Measurements from ENCODE around the gene ARHGAP44. TPM values are rescaled to one million over a fixed set of nuclear protein-coding genes. Genes with fewer than 3 reads are reported as not detected.

ARHGAP44 gene
- polyA plus RNA-seq, 3 donors from 2014 or later: 0.13 TPM; not detected in 2

GRCh38 chr17:13024016-13024415, 234.7 kb downstream of the ARHGAP44 start:
- Mint-ChIP-seq H3K36me3 (no peaks in the 10 kb centered on the region), H3K9me3 (peaks cover 0 to 2% (median 0%) of the 10 kb centered on the region in 6 donors), H3K4me3 (no peak overlapping the region), H3K4me1 (peaks cover 4 to 10% of the 10 kb centered on the region in 2 donors), H3K27me3 (ENCODE audit: low read depth in 3 of 3) (peaks cover 4 to 7% (median 5%) of the 10 kb centered on the region in 3 donors), H3K27ac (no peak overlapping the region)
- DNase-seq: no peak

GRCh38 chr17:13024526-13025257, 235.4 kb downstream of the ARHGAP44 start:
- H3K36me3 Mint-ChIP-seq: no peaks in the 10 kb centered on the region
- H3K27ac Mint-ChIP-seq: peak overlapping the region in 1 of 6 donors; percentile 32
- peaks cover 0 to 2% (median 0%) of the 10 kb centered on the region in 6 donors for H3K9me3 Mint-ChIP-seq
- peaks cover 4 to 7% of the 10 kb centered on the region in 2 donors for H3K4me1 Mint-ChIP-seq
- H3K27me3 Mint-ChIP-seq (ENCODE audit: low read depth in 3 of 3): peaks cover 4 to 7% (median 5%) of the 10 kb centered on the region in 3 donors
- peak overlapping the region in 3 of 5 donors; percentile 50 to 61 (median 54) for H3K4me3 Mint-ChIP-seq
- DNase-seq: peak; percentile 58 to 62 (median 60)

- Mint-ChIP-seq H3K27ac (no peak overlapping the region), H3K27me3 (ENCODE audit: low read depth in 3 of 3) (peaks cover 4 to 7% (median 5%) of the 10 kb centered on the region in 3 donors), H3K4me1 (peaks cover 4 to 7% of the 10 kb centered on the region in 2 donors), H3K4me3 (no peak overlapping the region), H3K9me3 (peaks cover 0 to 2% (median 0%) of the 10 kb centered on the region in 6 donors), H3K36me3 (no peaks in the 10 kb centered on the region)
- DNase-seq: no peak
Observed at GRCh38 chr17:13025258-13025627, 235.9 kb downstream of the ARHGAP44 start.

GRCh38 chr17:13025687-13026086, 236.4 kb downstream of the ARHGAP44 start:
- Mint-ChIP-seq H3K36me3 (no peaks in the 10 kb centered on the region), H3K4me3 (no peak overlapping the region), H3K9me3 (peaks cover 0 to 2% (median 0%) of the 10 kb centered on the region in 6 donors), H3K27ac (no peak overlapping the region), H3K4me1 (peaks cover 4 to 7% of the 10 kb centered on the region in 2 donors), H3K27me3 (ENCODE audit: low read depth in 3 of 3) (peaks cover 4 to 7% (median 5%) of the 10 kb centered on the region in 3 donors)
- DNase-seq: no peak

GRCh38 chr17:13027246-13027645, 237.9 kb downstream of the ARHGAP44 start:
- Mint-ChIP-seq H3K4me1 (peaks cover 12 to 17% of the 10 kb centered on the region in 2 donors), H3K27me3 (ENCODE audit: low read depth in 3 of 3) (peaks cover 7% of the 10 kb centered on the region in 3 donors), H3K27ac (no peak overlapping the region), H3K36me3 (no peaks in the 10 kb centered on the region), H3K9me3 (peaks cover 0 to 2% (median 0%) of the 10 kb centered on the region in 6 donors), H3K4me3 (no peak overlapping the region)
- no peak for DNase-seq

GRCh38 chr17:13029340-13029739, 240.0 kb downstream of the ARHGAP44 start:
- Mint-ChIP-seq H3K9me3 (peaks cover 0 to 2% (median 0%) of the 10 kb centered on the region in 6 donors), H3K4me3 (no peak overlapping the region), H3K4me1 (peaks cover 10 to 14% of the 10 kb centered on the region in 2 donors), H3K27ac (no peak overlapping the region), H3K27me3 (ENCODE audit: low read depth in 3 of 3) (peaks cover 6 to 8% (median 8%) of the 10 kb centered on the region in 3 donors), H3K36me3 (no peaks in the 10 kb centered on the region)
- no peak for DNase-seq

- Mint-ChIP-seq H3K27me3 (ENCODE audit: low read depth in 3 of 3) (peaks cover under 1 to 8% (median 8%) of the 10 kb centered on the region in 3 donors), H3K4me1 (peaks cover 7 to 10% of the 10 kb centered on the region in 2 donors), H3K4me3 (no peak overlapping the region), H3K36me3 (no peaks in the 10 kb centered on the region), H3K27ac (no peak overlapping the region), H3K9me3 (peaks cover 0 to 4% (median 0%) of the 10 kb centered on the region in 6 donors)
- DNase-seq: no peak
Observed at GRCh38 chr17:13030056-13030455, 240.8 kb downstream of the ARHGAP44 start.

- Mint-ChIP-seq H3K4me3 (no peak overlapping the region), H3K9me3 (peaks cover 0 to 4% (median 0%) of the 10 kb centered on the region in 6 donors), H3K27ac (no peak overlapping the region), H3K36me3 (no peaks in the 10 kb centered on the region), H3K4me1 (peaks cover 7 to 10% of the 10 kb centered on the region in 2 donors), H3K27me3 (ENCODE audit: low read depth in 3 of 3) (peaks cover 0 to 8% (median 8%) of the 10 kb centered on the region in 3 donors)
- peak; percentile 29 to 48 (median 44) for DNase-seq
Observed at GRCh38 chr17:13030459-13031300, 241.4 kb downstream of the ARHGAP44 start.

GRCh38 chr17:13031718-13032350, 242.5 kb downstream of the ARHGAP44 start:
- peaks cover 0 to 5% (median 0%) of the 10 kb centered on the region in 6 donors for H3K9me3 Mint-ChIP-seq
- no peaks in the 10 kb centered on the region for H3K36me3 Mint-ChIP-seq
- H3K4me3 Mint-ChIP-seq: peak overlapping the region in 3 of 5 donors; percentile 12 to 47 (median 17)
- peak; percentile 41 to 44 (median 42) for DNase-seq
- peaks cover 0 to 11% (median 10%) of the 10 kb centered on the region in 3 donors for H3K27me3 Mint-ChIP-seq (ENCODE audit: low read depth in 3 of 3)
- H3K27ac Mint-ChIP-seq: peak overlapping the region in 2 of 6 donors; percentile 9 to 21
- peaks cover 7 to 10% of the 10 kb centered on the region in 2 donors for H3K4me1 Mint-ChIP-seq

- no peak overlapping the region for H3K4me3 Mint-ChIP-seq
- H3K27me3 Mint-ChIP-seq (ENCODE audit: low read depth in 3 of 3): peaks cover 1 to 9% (median 6%) of the 10 kb centered on the region in 3 donors
- H3K27ac Mint-ChIP-seq: no peak overlapping the region
- peaks cover 0 to 5% (median 0%) of the 10 kb centered on the region in 6 donors for H3K9me3 Mint-ChIP-seq
- no peak for DNase-seq
- peaks cover 7 to 10% of the 10 kb centered on the region in 2 donors for H3K4me1 Mint-ChIP-seq
- H3K36me3 Mint-ChIP-seq: no peaks in the 10 kb centered on the region
Observed at GRCh38 chr17:13035420-13035819, 246.1 kb downstream of the ARHGAP44 start.

GRCh38 chr17:13036751-13037150, 247.5 kb downstream of the ARHGAP44 start:
- H3K27ac Mint-ChIP-seq: no peak overlapping the region
- DNase-seq: no peak
- no peaks in the 10 kb centered on the region for H3K36me3 Mint-ChIP-seq
- H3K9me3 Mint-ChIP-seq: peaks cover 0 to 5% (median 0%) of the 10 kb centered on the region in 6 donors
- H3K27me3 Mint-ChIP-seq (ENCODE audit: low read depth in 3 of 3): peaks cover 1 to 16% (median 6%) of the 10 kb centered on the region in 3 donors
- H3K4me3 Mint-ChIP-seq: no peak overlapping the region
- peaks cover 1 to 5% of the 10 kb centered on the region in 2 donors for H3K4me1 Mint-ChIP-seq

- Mint-ChIP-seq H3K36me3 (no peaks in the 10 kb centered on the region), H3K9me3 (peaks cover 0 to 5% (median 0%) of the 10 kb centered on the region in 6 donors), H3K27ac (no peak overlapping the region), H3K4me3 (no peak overlapping the region), H3K27me3 (ENCODE audit: low read depth in 3 of 3) (peaks cover 1 to 15% (median 3%) of the 10 kb centered on the region in 3 donors), H3K4me1 (no peaks in the 10 kb centered on the region)
- no peak for DNase-seq
Observed at GRCh38 chr17:13038931-13039665, 249.8 kb downstream of the ARHGAP44 start.

Measured in immature natural killer cell (primary cell).